Upper lobe of left lung (tissue), 6 donors: ENCODE data around the gene EYA2. TPM values are rescaled to one million over a fixed set of nuclear protein-coding genes. Genes with fewer than 3 reads are reported as not detected.

Experiments used
- ATAC-seq, 2 donors: fragments of 200-7000 bp; cut with Tn5 transposase; one replicate each; pipeline ENCODE4 v1.9.1; 2022; ENCODE audit warnings: mild to moderate bottlenecking in 2 of 2, moderate library complexity in 2 of 2; ENCODE audit not compliant: low FRiP score in 2 of 2
- DNase-seq, 2 donors: peaks; one replicate each; pipeline ENCODE4 v3.0.0-alpha.2; 2019 to 2020
- H3K27ac ChIP-seq, 4 donors: fragments of 200-600 bp; sonication (generic); one replicate each; pipeline ENCODE4 v1.5.1; 2016 to 2019
- H3K27me3 ChIP-seq, 4 donors: fragments of 200-600 bp; sonication (generic); one replicate each; pipeline ENCODE4 v1.5.1; 2017 to 2019
- H3K36me3 ChIP-seq, 4 donors: fragments of 200-600 bp; sonication (generic); one replicate each; pipeline ENCODE4 v1.5.1; 2016 to 2019
- H3K4me1 ChIP-seq, 4 donors: fragments of 200-600 bp; sonication (generic); one replicate each; pipeline ENCODE4 v1.5.1; 2018 to 2019
- H3K4me3 ChIP-seq, 4 donors: fragments of 200-600 bp; sonication (generic); one replicate each; pipeline ENCODE4 v1.5.1; 2017 to 2019; ENCODE audit warnings: mild to moderate bottlenecking in 2 of 4, moderate library complexity in 1 of 4
- H3K9me3 ChIP-seq, 4 donors: fragments of 200-600 bp; sonication (generic); one replicate each; pipeline ENCODE4 v1.5.1; 2018 to 2019
- EP300 ChIP-seq, 4 donors: sonication (generic); formaldehyde crosslinking; IDR thresholded peaks; one replicate each; pipeline ENCODE4 v1.5.1; 2017; ENCODE audit warnings: antibody characterized with exemption in 4 of 4, control low read depth in 2 of 4
- POLR2A ChIP-seq, 4 donors: fragments of 450-650 bp; IDR thresholded peaks; one replicate each; pipeline ENCODE4 v1.5.1; 2016 to 2017; ENCODE audit warnings: antibody characterized with exemption in 4 of 4, mild to moderate bottlenecking in 2 of 4
- POLR2AphosphoS5 ChIP-seq, 2 donors: sonication (generic); formaldehyde crosslinking; IDR thresholded peaks; one replicate each; pipeline ENCODE4 v1.5.1; 2017; ENCODE audit warnings: antibody characterized with exemption in 2 of 2
- WGBS, 2 donors: methylation state at CpG; one replicate each; pipeline ENCODE4 v1.1.5; 2017 to 2018; 5-methylcytosine and 5-hydroxymethylcytosine counted together
- total RNA-seq, 6 donors: library from RNA; depleted of rRNA in 4 of 6; stranded (reverse); fragments of >200 nt in 4 of 6; gene quantifications; one replicate each; pipeline versions ENCODE4 v1.1.0 to v1.2.1, GENCODE V29; 2016 to 2021
- TF ChIP-seq, protein P1 (sequence below), 6 experiments: fragments of 450-650 bp in 4 of 6; fragments of 200-600 bp in 2 of 6; sonication (generic) in 2 of 6; IDR thresholded peaks; one replicate each; pipeline ENCODE4 v1.5.1; 2016 to 2019; ENCODE audit warnings: antibody characterized with exemption in 6 of 6
- donor health status: DM: no; HTN: no; CAD: no; lungs with moderate emphysema.
- donor health status: DM: no; HTN: yes; CAD: no; lungs with severe emphysema.

Gene EYA2
- total RNA-seq, 6 donors from 2014 or later: 0.66 to 9.4 (median 3.0) TPM

DNA sequence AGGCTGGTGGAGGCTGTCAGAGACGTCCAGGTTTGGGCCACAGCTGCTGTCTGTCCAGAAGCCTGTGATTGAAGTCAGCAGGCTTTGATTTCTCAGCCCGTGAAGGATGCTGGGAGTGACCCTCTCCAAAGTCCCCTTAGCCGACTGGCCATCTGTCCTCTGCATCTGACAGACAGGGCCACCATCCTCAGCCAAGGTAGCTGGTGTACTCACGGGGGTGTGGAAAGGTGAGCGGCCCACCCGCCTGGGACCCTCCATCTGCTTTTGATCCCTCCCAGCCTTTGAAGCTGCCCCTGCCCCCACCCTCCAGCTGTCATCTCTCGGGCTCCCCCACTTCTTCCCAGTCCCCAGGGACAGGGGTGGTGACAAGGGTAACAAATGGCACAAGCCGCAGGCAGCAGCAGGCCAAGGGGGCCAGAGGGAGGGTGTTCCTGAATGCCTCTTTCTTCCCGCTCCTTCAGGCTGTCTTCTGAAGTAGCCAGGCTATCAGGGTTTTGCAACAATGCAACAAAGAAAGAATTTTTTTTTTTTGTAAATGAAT is 84.4 kb downstream of the EYA2 start:
- WGBS, 2 donors: 15 to 29% methylated on average over 4 to 9 of the region's 9 CpGs
- H3K36me3 ChIP-seq: no peaks in the 10 kb centered on the region
- H3K27ac ChIP-seq: no peak overlapping the region
- H3K4me3 ChIP-seq: no peak overlapping the region
- ATAC-seq (peak in 1 of 2 donors; percentile 15), DNase-seq (peak in 1 of 2 donors; percentile 34)
- TF ChIP-seq, protein P1, sequence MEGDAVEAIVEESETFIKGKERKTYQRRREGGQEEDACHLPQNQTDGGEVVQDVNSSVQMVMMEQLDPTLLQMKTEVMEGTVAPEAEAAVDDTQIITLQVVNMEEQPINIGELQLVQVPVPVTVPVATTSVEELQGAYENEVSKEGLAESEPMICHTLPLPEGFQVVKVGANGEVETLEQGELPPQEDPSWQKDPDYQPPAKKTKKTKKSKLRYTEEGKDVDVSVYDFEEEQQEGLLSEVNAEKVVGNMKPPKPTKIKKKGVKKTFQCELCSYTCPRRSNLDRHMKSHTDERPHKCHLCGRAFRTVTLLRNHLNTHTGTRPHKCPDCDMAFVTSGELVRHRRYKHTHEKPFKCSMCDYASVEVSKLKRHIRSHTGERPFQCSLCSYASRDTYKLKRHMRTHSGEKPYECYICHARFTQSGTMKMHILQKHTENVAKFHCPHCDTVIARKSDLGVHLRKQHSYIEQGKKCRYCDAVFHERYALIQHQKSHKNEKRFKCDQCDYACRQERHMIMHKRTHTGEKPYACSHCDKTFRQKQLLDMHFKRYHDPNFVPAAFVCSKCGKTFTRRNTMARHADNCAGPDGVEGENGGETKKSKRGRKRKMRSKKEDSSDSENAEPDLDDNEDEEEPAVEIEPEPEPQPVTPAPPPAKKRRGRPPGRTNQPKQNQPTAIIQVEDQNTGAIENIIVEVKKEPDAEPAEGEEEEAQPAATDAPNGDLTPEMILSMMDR (IDR thresholded peaks at IDR 0.05): no peak
- TF ChIP-seq EP300 (IDR thresholded peaks at IDR 0.05): no peak
- no peak for TF ChIP-seq POLR2AphosphoS5 (IDR thresholded peaks at IDR 0.05)
- TF ChIP-seq POLR2A (IDR thresholded peaks at IDR 0.05): no peak
- H3K9me3 ChIP-seq: peaks cover 0 to 9% (median 5%) of the 10 kb centered on the region in 4 donors
- H3K4me1 ChIP-seq: no peaks in the 10 kb centered on the region
- H3K27me3 ChIP-seq: no peaks in the 10 kb centered on the region

DNA sequence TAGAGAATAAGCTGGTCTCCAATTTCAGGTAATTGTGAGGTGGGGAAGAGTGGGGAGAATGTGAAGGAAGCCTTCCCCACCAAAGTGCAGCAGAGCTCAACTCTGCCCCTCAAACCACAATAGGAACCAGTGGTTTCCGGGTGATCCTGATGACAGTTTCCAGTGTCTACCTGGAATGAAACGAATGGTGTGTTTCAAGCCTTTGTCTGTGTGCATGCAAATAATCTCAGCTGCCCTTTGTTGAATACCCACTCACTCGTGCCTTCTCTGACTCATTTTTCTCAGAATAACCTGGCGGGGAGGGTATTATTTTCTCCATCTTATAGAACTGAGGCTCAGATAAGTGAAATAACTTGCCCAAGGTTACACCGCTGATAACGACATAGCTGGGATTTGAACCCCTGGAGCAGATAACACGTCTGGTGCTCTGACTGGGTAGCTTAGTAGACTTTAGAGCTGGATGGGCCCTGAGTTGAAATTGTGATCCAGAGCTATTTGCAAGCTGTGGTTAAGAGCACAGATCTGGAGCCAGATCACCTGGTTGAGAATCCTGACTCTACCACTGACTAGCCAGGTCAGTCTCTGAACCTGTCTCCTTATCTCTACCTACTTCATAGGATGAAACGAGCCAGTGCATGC is 85.1 kb downstream of the EYA2 start:
- Histone ChIP-seq H3K27ac (no peak overlapping the region), H3K27me3 (no peaks in the 10 kb centered on the region), H3K4me3 (no peak overlapping the region), H3K9me3 (peaks cover 0 to 9% (median 5%) of the 10 kb centered on the region in 4 donors), H3K4me1 (no peaks in the 10 kb centered on the region), H3K36me3 (no peaks in the 10 kb centered on the region)
- TF ChIP-seq POLR2A (IDR thresholded peaks at IDR 0.05) (no peak), POLR2AphosphoS5 (IDR thresholded peaks at IDR 0.05) (no peak), EP300 (IDR thresholded peaks at IDR 0.05) (no peak)
- TF ChIP-seq, protein P1 (IDR thresholded peaks at IDR 0.05): no peak
- 63% methylated on average over 8 of the region's 8 CpGs for WGBS, 2 donors
- DNase-seq (no peak), ATAC-seq (no peak)

GRCh38 chr20:46981184-46981583 is 86.5 kb downstream of the EYA2 start:
- ATAC-seq (no peak), DNase-seq (no peak)
- no peaks in the 10 kb centered on the region for H3K4me1 ChIP-seq
- H3K9me3 ChIP-seq: peaks cover 0 to 9% (median 5%) of the 10 kb centered on the region in 4 donors
- no peak overlapping the region for H3K27ac ChIP-seq
- no peak overlapping the region for H3K4me3 ChIP-seq
- no peak for TF ChIP-seq POLR2A (IDR thresholded peaks at IDR 0.05)
- TF ChIP-seq EP300 (IDR thresholded peaks at IDR 0.05): no peak
- TF ChIP-seq POLR2AphosphoS5 (IDR thresholded peaks at IDR 0.05): no peak
- TF ChIP-seq, protein P1 (IDR thresholded peaks at IDR 0.05): no peak
- H3K36me3 ChIP-seq: no peaks in the 10 kb centered on the region
- H3K27me3 ChIP-seq: no peaks in the 10 kb centered on the region

GRCh38 chr20:46983466-46983865 is 88.8 kb downstream of the EYA2 start:
- Histone ChIP-seq H3K27me3 (no peaks in the 10 kb centered on the region), H3K4me1 (no peaks in the 10 kb centered on the region), H3K27ac (no peak overlapping the region), H3K4me3 (no peak overlapping the region), H3K36me3 (no peaks in the 10 kb centered on the region), H3K9me3 (peaks cover 0 to 9% (median 5%) of the 10 kb centered on the region in 4 donors)
- WGBS, 2 donors: 97 to 100% methylated on average over 1 of the region's 1 CpG
- ATAC-seq (no peak), DNase-seq (no peak)
- no peak for TF ChIP-seq EP300 (IDR thresholded peaks at IDR 0.05)
- no peak for TF ChIP-seq POLR2A (IDR thresholded peaks at IDR 0.05)

GRCh38 chr20:46984405-46984804 is 89.8 kb downstream of the EYA2 start:
- WGBS, 2 donors: 24 to 83% methylated on average over 1 of the region's 1 CpG
- Histone ChIP-seq H3K4me3 (no peak overlapping the region), H3K27me3 (no peaks in the 10 kb centered on the region), H3K36me3 (no peaks in the 10 kb centered on the region), H3K4me1 (no peaks in the 10 kb centered on the region), H3K27ac (no peak overlapping the region), H3K9me3 (peaks cover 0 to 9% (median 5%) of the 10 kb centered on the region in 4 donors)
- TF ChIP-seq EP300 (IDR thresholded peaks at IDR 0.05) (no peak), POLR2A (IDR thresholded peaks at IDR 0.05) (no peak), POLR2AphosphoS5 (IDR thresholded peaks at IDR 0.05) (no peak)
- TF ChIP-seq, protein P1 (IDR thresholded peaks at IDR 0.05): no peak
- no peak for ATAC-seq
- DNase-seq: no peak
